ENCODE measurements around the gene FAM83C. TPM values are rescaled to one million over a fixed set of nuclear protein-coding genes. Genes with fewer than 3 reads are reported as not detected.

The FAM83C gene
- total RNA-seq, 1 experiment from 2014 or later: not detected

DNA sequence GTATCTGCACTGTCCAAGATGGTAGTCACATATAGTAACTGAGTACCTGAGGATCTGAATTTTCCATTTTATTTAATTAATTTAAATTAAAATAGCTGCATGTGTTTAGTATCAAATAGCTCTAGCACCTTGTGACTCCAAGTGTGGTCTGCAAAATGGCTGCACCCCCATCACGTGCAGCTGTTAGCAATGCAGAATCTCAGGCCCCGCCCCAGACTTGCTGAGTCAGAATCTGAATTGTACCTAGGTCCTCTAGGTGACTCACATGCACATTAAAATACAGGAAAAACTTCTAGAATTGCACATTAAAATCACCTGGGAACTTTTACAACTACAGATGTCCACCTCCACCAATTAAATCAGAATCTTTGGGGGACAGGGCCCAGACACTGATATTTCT is 19.2 kb upstream of the FAM83C start:
- H3K9me3 Mint-ChIP-seq (ENCODE audit: low read depth, unreplicated experiment): no peaks in the 10 kb centered on the region
- TF ChIP-seq, protein P1, sequence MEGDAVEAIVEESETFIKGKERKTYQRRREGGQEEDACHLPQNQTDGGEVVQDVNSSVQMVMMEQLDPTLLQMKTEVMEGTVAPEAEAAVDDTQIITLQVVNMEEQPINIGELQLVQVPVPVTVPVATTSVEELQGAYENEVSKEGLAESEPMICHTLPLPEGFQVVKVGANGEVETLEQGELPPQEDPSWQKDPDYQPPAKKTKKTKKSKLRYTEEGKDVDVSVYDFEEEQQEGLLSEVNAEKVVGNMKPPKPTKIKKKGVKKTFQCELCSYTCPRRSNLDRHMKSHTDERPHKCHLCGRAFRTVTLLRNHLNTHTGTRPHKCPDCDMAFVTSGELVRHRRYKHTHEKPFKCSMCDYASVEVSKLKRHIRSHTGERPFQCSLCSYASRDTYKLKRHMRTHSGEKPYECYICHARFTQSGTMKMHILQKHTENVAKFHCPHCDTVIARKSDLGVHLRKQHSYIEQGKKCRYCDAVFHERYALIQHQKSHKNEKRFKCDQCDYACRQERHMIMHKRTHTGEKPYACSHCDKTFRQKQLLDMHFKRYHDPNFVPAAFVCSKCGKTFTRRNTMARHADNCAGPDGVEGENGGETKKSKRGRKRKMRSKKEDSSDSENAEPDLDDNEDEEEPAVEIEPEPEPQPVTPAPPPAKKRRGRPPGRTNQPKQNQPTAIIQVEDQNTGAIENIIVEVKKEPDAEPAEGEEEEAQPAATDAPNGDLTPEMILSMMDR (IDR thresholded peaks at IDR 0.05; ENCODE audit: unreplicated experiment): no peak
- no peaks in the 10 kb centered on the region for H3K27me3 Mint-ChIP-seq (ENCODE audit: unreplicated experiment)
- peak overlapping the region; percentile 96 for H3K27ac Mint-ChIP-seq (ENCODE audit: unreplicated experiment)
- peaks cover 73% of the 10 kb centered on the region for H3K4me1 Mint-ChIP-seq (ENCODE audit: low read depth, unreplicated experiment)
- intact Hi-C loops (cut with micrococcal nuclease; ENCODE audit: unreplicated experiment): no loop called here
- H3K36me3 Mint-ChIP-seq (ENCODE audit: insufficient read depth, unreplicated experiment): peaks cover 20% of the 10 kb centered on the region
- no TSS peak for BruUV-seq (replicated peaks)
- DNase-seq: peak; percentile 81
- CTCF ChIA-PET: interaction anchor here (1.3 kb wide), 1 partner anchor 61 kb away, joined by 3 read pairs; no protein-coding TSS in a partner anchor
- no peak overlapping the region for H3K4me3 Mint-ChIP-seq (ENCODE audit: low read depth, unreplicated experiment)

DNA sequence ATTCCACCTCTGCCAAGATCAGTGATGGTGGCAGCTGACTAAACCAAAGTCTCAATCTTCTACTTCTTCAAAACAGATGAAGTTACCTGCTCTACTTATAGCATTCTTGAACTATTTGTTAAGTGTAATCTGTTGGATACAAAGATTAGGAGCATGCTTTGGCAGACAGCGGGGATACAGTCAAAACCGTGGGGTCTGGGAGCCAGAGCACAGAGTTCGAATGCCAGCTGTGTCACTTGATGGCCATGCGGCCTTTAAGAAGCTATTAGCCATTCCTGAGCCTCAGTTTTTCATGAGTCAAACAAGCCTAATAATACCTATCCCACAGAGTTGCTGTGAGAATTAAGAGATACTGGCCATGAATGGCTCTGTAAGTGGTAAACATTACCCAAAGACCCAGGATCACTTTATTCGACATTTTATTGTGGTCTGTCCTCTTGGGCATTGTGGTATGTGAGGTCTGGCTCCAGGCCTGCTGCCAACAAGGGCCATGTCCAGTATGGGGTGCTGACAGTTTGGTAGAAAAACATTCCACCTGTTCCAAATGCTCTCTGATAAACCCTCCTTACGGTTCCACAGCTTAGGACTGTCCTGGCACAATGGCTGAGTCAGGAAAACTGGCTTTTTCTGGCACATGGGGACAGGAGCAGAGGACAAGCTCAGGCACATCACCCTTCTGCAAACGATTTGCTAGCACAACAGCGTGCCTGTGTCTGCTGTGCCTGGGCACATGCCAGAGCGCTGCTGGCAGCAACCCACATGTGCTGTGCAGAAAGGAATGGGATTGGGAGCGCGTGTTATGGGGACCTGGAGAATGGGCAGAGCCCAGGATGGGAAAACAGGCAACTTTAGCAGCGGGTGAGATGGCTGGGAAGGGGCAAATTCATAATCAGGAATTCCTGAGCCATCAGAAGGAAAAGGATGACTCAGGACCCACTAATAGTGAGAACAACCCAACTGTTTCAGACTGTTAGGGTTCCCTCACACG is 15.7 kb upstream of the FAM83C start:
- Mint-ChIP-seq H3K4me3 (ENCODE audit: low read depth, unreplicated experiment) (peak overlapping the region; percentile 4), H3K36me3 (ENCODE audit: insufficient read depth, unreplicated experiment) (peaks cover 51% of the 10 kb centered on the region), H3K27me3 (ENCODE audit: unreplicated experiment) (no peaks in the 10 kb centered on the region), H3K27ac (ENCODE audit: unreplicated experiment) (peak overlapping the region; percentile 88), H3K9me3 (ENCODE audit: low read depth, unreplicated experiment) (no peaks in the 10 kb centered on the region), H3K4me1 (ENCODE audit: low read depth, unreplicated experiment) (peaks cover 90% of the 10 kb centered on the region)
- TF ChIP-seq, protein P1 (IDR thresholded peaks at IDR 0.05; ENCODE audit: unreplicated experiment): no peak
- BruUV-seq (replicated peaks): no TSS peak
- DNase-seq: peak; percentile 50
- CTCF ChIA-PET: interaction anchor here (0.5 to 3.8 kb wide), 8 partner anchors 10 to 1111 kb away, joined by 3 to 25 read pairs (median 8); partner anchors contain the start of gene EIF6
- intact Hi-C loops (cut with micrococcal nuclease; ENCODE audit: unreplicated experiment): no loop called here

DNA sequence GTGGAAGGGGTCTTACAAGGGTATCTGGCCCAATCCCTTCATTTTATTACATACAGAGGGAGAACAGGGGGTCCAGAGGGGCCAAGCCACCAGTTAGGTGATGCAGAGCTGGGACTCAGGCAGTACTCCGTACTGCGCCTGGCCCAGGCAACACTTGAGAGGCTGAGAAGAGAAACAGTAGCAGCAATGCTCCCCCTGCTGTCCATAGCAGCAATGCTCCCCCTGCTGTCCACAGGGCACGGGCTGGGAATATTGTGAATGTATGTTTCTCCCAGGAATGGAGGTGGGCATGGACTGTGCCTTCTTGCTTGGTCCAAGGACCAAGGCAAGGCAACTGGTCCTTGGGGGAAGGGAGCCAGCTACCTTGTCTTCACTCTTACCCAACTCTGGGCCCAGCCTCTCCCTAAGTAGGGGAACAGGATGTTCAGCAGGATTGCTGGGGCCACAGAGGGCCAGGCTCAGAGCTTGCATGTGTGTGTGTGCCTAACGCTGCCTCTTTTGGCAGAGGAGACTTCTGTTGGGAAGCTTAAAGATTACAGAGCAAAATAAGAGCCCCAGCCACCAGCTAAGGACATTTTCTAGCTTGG is 14.8 kb upstream of the FAM83C start:
- intact Hi-C loops (cut with micrococcal nuclease; ENCODE audit: unreplicated experiment): no loop called here
- DNase-seq: peak; percentile 78
- peaks cover 42% of the 10 kb centered on the region for H3K36me3 Mint-ChIP-seq (ENCODE audit: insufficient read depth, unreplicated experiment)
- H3K9me3 Mint-ChIP-seq (ENCODE audit: low read depth, unreplicated experiment): no peaks in the 10 kb centered on the region
- TF ChIP-seq, protein P1 (IDR thresholded peaks at IDR 0.05; ENCODE audit: unreplicated experiment): peak; percentile 89
- BruUV-seq (replicated peaks): no TSS peak
- no peaks in the 10 kb centered on the region for H3K27me3 Mint-ChIP-seq (ENCODE audit: unreplicated experiment)
- peak overlapping the region; percentile 4 for H3K4me3 Mint-ChIP-seq (ENCODE audit: low read depth, unreplicated experiment)
- CTCF ChIA-PET: interaction anchor here (0.6 to 3.8 kb wide), 8 partner anchors 11 to 500 kb away, joined by 4 to 25 read pairs (median 8); partner anchors contain the start of gene EIF6
- H3K27ac Mint-ChIP-seq (ENCODE audit: unreplicated experiment): peak overlapping the region; percentile 88
- peaks cover 90% of the 10 kb centered on the region for H3K4me1 Mint-ChIP-seq (ENCODE audit: low read depth, unreplicated experiment)

DNA sequence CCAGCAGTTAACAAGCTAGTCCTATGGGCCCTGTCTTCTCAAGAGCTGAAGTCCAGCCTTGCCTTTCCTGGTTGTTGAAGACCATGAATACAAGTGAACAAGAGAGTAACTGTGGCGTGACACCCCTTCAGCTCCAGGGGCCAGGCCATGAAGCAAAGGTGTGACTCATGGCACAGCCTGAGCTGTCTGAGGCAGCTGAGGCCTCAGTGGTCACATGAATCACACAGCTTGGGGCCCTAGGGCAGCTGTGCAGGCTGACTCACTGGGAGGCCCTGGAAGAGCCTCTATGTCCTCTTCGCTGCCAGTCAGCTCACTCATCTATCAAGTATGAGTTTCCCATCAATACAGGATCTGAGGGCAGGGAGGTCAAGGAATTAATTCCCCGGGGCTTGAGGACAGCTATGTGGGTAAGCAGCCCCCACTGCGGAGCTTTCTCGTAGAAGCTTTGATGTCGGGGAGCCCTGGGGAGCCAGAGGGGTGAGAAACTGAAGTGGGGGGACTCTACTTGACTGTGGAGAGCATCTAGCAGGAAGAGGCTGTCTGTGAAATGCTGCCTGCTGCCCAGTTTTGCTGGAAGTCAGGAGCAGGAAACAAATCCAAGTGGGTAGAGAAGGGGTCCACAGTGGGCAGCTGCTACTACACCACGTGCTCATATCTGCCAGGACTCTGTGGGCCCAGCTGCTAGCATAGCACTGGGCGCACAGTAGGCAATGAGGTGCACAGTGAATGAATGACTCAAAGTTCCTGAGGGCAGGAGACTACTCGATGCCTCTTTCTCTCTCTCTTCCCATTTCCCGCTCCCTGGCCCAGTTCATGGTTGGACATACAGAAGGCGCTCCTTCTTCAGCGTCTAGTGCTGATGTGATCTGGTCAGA is 13.7 kb upstream of the FAM83C start:
- Mint-ChIP-seq H3K36me3 (ENCODE audit: insufficient read depth, unreplicated experiment) (peaks cover 41% of the 10 kb centered on the region), H3K27me3 (ENCODE audit: unreplicated experiment) (no peaks in the 10 kb centered on the region), H3K9me3 (ENCODE audit: low read depth, unreplicated experiment) (no peaks in the 10 kb centered on the region), H3K4me3 (ENCODE audit: low read depth, unreplicated experiment) (peak overlapping the region; percentile 7), H3K4me1 (ENCODE audit: low read depth, unreplicated experiment) (peaks cover 88% of the 10 kb centered on the region), H3K27ac (ENCODE audit: unreplicated experiment) (peak overlapping the region; percentile 88)
- no TSS peak for BruUV-seq (replicated peaks)
- CTCF ChIA-PET: interaction anchor here (0.6 to 4.2 kb wide), 25 partner anchors 9 to 493 kb away, joined by 3 to 85 read pairs (median 5); partner anchors contain the start of genes CEP250, EIF6, FAM83C and MMP24OS
- intact Hi-C loops (cut with micrococcal nuclease; ENCODE audit: unreplicated experiment): no loop called here
- TF ChIP-seq, protein P1 (IDR thresholded peaks at IDR 0.05; ENCODE audit: unreplicated experiment): no peak
- DNase-seq: peak; percentile 96

Measured in Calu3 (cell line).